ENCODE data around the gene FTHL17.

The FTHL17 gene

DNA sequence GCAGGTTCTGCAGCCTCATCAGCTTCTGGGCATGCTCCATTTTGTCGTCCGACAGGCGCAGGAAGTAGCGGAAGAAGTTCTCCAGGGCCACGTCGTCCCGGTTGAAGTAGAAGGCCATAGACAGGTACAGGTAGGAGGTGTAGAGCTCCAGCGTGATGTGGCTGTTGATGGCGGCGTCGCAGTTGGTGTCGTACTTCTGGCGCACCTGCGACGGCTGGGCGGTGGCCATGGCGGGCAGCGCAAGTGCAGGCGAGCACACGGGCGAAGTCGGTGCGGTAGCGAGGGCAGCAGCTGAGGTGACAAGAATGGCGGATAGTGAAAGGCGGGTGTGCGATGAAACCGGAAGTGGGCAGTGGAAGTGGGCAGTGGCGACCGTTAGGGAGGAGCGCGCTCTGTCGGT lies at the start of gene FTHL17:
Gene FTHL17, minus strand, starts transcription at position 317 of the 400 bp plus-strand sequence. Its CDS starts 88 bp downstream, at position 229.
- DNase-seq: no peak

DNA sequence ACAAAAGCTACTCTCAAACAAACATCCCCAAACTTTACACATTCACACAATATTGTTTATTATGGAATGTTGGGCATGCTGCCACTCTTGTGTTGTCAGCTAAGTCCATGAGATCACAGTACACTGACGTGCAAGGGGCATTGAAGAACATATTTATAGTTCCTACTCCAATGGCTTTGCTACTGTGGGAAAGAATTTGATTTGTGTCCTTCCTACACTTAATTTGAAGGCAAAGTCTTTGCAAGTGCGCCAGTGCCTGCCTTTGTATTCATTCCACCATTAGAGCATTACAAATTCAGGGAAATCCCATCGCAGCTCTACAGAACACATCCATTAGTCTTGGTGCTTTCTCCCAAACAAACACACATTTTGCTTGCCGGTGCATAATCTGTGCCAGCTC lies 45.4 kb upstream of the FTHL17 start:
- DNase-seq: no peak

DNA sequence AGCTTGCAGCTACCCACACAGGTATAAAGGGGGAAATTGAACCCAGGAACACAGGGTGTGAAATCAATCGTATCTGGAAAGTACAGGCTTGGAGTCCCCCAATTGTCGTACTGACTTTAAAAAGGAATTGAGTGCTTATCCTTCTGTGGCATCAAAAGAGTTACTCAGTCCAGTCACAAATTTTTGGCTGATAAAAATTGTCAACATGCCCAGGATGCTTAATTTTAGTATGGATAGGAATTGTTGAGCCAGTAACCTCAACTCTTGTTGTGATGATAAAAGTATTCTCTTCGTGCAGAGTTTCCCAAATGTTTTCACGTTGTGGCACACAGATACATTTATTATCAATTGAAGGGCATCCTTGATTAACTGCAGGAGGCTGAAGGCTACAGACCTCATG lies 43.6 kb upstream of the FTHL17 start:
- DNase-seq: no peak

DNA sequence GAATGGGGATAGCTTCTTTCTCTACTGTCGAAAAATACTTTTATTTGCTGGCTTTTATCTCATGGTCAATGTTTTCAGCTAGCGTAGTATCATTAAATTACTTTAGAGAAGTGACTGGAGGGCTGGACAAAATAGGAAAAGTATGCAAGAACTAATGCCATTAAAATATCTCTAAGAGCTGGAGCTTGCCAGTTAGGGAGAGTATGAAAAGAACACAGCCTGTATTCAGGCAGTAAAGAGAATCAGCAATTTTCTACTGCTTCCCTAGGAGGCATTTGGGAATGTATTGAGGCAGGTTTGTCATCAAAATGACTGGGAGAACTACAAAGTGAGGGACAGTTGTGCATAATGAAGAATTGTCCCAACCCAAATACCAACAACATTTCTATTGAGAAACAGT lies 43.0 kb upstream of the FTHL17 start:
- DNase-seq: no peak

DNA sequence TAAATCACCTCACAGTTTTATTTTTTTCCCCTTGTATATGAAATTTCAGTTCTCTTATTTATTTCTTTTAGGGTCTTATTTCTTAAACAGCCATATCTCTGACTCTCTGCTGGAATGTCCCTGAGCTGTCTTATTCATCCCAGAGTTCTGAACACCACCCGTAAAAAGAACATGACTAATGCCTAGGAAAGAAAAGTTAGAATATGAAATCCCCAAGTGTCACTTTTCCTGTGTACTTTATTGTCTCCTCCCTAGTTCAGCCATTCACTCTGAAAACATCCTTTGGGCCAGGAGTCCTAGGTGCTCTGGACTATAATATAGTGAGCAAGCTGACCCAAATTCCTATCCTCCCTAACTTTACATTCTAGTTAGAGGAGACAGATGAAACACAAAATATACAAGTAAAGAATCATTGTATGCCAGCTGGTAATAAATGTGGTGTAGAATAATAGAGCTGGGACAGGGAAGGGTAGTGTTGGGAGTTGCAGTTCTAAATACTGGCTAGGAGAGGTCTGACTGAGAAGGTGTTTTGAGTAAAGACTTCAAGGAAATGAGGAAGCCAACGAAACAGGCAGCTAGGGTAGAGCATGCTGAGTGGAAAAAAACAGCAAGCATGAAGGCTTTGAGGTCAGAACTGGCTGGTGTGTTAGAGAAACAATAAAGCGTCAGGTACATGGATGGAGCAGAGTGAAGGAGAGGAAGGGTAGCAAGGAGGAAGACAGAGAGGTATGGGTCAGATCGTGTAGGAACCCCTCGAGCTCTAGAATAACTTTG lies 40.6 kb upstream of the FTHL17 start:
- DNase-seq: no peak

DNA sequence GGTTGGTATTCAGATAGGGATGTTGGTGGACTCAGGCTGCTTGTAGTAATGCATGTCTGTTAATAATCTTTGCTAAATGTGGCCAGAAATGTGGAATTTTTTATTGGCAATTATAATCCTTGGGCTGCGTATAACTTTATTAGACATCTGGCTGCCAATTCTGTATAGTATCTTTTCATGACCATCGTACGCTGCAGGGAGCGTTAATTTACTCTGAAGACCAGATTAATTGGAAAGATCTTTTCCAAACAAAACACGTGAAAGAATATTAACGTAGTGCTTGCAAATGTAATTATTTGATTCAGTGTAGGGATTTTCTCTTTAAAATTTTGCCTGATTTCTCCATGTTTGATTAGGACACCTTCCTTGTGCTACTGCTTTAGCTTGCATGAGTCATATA lies 38.8 kb upstream of the FTHL17 start:
- DNase-seq: no peak

DNA sequence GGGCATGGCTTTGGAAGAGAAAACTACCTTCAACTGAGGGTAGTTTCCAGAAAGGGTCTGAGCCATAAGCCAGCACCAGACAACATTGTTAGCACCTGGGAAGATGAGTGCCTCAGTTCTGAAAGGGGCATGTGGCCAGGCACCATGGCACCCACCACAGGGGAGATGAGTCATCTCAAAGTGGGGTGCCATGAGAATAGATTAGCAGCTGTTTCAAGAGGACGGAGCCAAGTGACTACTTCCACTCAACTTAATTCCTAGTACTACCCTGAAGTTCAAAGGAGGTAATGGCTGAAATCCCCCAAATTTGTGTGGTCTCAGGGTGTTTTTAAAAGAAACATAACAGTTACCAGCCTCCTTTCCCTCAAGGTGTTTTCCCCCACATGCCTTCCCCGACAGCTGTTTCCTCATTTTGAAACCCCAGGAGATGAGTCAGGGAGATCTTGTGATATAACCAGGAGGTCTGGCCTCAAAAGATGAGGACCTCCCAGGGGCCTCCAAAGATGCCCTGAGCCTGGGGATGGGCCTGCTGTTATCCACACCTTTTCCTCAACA lies 27.8 kb upstream of the FTHL17 start:
- no peak for DNase-seq

DNA sequence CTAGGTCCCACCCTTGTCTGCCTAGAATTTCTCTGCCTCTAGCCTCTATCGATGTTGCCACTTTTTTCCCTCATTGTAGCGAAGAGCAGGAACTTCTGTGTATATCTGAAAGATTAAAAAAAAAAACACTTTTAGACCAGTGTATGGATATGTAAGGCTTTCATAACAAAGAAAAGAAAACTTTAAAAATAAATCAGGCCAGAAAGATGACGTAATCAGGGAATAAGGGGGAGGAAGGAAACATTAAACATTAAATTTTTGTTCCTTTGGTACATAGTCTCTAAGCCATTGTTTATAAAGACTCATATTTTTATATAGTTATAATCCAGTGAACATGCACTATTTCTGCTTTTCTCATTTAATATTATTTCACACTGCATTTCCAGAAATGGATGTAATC lies 26.2 kb upstream of the FTHL17 start:
- no peak for DNase-seq

DNA sequence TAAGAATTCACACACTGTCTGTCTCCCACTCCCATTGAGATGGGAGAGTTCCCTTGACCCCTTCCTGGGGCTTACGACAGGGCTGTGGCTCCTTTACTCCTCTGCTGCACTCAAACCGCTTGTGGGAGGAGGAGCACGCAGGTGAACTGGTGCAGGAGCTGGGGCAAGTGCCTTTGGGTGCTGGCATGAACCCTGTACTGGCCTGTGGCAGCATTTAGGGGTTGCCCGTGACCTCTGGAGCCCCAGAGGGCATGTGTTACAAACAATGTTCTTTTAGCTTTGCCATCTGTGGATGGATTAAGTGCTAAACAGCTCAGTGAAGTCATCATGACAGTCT lies 21.8 kb upstream of the FTHL17 start:
- no peak for DNase-seq

DNA sequence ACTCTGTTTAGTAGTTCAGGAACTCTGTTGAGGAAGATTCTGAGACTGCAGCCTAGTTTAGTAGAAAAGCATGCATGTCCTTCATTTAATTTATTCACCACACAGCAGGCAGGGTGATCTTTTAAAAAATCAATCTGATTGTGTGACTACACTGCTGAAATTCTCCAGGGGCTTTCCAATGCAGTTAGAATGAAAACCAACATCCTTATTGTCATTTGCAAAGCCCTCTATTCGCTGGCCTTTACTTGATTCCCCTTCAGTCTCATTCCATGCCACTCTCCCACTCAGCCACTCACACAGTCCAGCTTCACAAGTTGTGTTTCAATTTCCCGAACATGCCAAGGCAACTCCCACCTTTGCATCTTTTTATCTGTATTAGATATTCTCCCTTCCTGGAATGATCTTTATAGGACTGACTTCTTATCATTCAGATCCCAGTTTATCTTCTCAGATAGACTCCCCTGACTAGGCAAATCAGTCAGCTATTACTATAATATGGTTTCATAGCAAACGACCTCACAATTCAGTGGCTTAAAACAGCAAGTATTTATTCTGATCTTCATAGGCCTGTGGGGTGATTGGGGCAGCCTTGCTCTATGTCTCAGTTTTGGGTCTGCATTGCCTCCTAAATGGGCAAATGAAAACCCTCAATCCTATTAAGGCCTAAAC lies 21.3 kb upstream of the FTHL17 start:
- DNase-seq: no peak

DNA sequence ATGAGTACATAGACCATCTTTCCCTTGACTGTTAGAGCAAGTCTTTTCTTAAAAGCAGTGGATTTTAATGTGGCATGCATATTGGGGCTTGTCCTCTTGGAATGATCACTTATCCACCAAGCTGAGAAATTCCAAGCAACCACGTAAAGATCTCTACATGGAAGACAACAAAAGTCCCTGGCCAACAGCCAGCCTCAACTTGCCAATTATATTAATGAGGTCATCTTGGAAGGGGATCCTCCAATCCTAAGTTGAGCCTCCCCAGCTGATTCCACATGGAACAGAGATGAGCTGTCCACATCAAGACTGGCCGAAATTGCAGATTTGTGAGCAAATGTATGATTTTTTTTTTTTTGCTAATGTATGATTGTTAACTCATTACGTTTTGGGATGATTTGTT lies 20.6 kb upstream of the FTHL17 start:
- DNase-seq: no peak

DNA sequence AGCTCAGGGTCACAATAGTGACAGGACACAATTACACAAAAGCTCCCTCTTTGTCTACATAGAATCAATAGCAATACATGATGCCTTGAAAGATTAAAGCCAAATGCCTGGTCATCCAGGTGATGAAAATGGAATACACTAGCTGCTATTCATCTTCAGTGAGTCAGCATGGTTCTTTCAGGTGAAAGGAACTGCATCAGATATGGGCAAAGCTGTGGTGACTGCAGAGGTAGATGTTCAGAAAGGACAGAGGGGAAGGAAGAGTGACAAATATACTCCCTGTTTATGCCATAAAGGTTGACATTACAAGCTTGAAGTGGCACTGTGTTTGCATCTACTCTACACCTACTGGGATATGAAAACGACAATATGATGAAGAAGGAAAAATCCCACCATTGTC lies 20.0 kb upstream of the FTHL17 start:
- DNase-seq: no peak

DNA sequence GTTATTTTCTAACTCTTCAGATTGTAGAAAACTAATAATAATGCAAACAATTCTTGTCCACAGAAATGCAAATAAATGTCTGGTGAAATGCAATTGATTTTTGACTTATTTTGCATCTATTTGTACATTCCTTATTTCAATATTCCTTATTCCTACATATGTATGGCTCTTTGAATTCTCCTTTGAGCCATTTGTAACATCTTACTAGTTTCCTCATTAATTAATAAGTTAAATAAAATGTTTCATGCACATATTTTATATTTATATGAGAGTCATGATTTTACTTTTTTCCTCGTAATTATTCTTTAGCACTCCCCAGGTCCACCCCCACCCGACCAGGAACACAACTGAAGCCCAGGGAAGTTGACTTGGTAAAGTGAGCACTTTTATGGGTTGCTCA lies 2.7 kb upstream of the FTHL17 start:
- DNase-seq: no peak

DNA sequence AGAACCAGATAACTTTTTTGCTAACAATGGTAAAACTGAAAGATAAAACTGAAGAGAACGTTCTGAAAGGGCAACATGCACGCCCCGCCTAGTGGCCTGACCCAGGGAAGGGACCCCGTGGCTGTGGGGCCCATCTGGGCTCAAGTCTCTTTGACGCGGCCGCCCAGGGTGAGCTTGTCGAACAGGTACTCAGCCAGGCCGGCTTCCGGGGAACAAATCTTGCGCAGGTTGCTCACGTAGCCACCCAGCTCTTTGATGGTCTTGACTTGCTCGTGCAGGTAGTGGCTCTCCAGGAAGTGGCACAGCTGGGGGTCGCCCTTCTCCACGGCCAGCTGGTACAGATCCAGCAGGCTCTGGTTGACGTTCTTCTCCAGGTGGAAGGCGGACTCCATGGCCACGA lies 579 bp downstream of the FTHL17 start:
- no peak for DNase-seq

DNA sequence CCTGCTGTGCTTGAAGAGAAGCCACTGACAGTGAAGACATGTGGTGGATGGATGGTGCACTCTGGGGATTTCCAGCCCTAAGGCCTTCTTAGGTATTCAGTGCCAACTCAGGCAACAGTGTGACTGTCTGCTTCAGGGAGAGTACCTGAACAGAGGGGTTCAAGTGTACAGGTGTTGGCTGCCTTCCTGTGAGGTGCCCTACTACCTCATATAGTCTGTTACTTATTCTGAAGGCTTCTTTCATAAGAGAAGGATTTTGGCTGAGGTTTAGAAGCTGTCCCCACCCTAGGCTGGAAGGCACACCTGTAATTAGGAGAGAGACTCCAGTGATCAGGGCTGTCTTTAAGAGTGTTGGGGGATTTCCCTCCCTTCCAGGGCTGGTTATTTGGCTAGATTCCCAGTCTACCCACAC lies 1.8 kb downstream of the FTHL17 start:
- no peak for DNase-seq

DNA sequence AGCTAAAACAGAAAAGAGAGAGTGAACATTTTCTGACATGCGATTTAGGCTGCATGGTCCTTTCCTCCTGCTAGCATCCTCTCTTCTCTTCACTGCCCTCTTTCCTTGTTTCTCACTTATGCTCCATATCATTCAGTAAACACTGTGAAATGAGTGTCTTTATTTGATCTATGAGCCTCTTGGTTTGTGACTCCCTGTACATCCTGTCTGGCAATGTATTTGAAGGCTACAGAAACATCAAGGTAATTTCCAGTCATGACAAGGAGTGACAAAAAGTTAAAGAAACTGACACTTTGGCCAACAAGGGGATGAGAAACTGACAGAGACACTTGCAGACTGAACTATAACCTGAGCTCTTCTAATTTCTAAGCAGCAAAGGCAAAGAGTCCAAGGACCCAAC lies 8.7 kb downstream of the FTHL17 start:
- DNase-seq: no peak

DNA sequence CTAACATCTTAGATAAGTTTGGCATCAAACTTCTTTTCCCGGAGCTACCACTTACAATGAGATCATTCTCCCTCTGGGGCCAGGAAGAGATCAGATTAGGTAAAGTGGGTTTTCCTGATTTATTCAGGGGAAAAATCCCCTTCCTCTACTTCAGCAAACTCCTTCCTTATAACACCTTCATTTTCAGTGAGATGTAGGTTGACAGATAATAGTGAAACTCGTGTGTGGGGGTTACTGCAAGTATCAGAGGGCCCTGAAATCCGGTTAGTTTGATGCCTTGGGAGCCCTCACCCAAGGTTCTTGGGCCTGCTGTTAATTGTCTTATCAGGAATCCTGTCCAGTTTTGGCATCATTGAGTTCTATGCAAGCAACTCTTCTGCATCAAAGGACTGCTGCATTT lies 10.8 kb downstream of the FTHL17 start:
- DNase-seq: no peak

DNA sequence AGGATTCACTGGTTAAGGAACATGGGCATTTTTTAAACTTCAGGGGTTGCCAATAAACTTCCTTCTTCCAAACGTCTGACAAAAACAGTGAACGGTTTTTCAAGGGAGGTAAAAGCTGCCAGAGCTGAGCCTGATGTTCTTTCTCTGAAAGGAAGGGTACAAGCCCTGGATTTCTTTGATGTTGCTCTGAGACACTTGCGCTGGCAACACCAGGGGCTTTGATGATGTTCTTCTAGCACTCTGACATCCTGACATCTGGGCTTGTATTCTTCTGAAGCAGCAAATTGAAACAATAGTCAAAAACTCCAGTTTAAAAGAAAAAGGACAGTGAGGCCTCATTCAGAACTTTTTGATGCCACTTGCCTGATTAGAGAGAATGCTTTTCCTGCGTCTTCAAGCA lies 11.8 kb downstream of the FTHL17 start:
- no peak for DNase-seq

DNA sequence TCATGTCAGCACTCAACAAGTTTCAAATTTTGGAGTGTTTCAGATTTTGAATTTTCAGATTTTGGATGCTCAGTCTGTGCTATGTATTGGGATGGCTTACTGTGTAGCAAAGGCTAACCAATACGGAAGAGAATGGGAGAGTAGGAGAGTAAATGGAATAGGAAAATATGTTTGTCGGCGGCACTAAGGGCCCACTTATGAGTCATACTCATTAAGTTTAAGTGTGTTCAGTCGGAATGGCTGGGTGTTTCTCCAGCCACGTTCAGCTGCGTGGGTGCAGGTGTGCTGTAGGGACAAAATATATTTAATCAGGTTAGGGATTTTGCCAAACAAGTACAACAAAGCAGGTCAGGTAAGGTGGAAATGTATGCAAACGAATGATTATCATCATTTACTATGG lies 13.6 kb downstream of the FTHL17 start:
- no peak for DNase-seq

DNA sequence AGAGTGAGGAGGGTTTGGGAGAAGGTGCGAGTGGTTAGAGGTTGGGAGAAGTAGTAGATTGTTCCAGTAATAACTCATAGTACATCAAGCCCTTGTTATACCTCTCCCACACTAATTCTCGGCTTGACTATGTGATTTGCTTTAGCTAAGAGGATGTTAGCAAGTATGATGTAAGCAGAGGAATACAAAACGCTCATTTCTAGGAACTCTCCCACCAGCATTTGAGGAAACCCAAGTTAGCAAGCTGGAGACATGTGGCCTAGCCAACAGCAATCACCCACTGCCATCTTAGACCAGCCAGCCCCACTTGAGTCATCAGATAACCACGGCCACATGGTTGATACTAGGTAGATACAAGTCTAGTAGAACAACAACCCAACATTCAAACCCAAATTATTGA lies 14.2 kb downstream of the FTHL17 start:
- no peak for DNase-seq

DNA sequence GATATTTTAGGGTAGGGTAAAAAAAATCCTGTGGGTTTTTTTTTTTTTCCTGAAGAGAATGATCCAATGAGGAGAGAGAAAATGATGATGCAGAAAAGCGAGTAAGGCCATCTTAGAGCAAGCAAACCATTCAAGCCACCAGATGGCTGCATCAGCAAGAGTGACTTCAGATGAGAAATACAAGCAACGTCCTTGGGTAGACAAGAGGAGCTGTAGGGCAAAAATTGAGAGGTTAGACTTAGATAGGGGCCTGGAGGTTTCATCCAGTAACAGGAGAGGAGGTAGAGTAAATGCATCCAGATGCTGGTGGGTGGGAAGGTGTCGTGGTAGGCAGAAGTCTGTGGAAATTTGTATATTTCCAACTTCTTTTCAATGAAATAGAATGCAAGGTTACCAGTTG lies 14.6 kb downstream of the FTHL17 start:
- DNase-seq: no peak

DNA sequence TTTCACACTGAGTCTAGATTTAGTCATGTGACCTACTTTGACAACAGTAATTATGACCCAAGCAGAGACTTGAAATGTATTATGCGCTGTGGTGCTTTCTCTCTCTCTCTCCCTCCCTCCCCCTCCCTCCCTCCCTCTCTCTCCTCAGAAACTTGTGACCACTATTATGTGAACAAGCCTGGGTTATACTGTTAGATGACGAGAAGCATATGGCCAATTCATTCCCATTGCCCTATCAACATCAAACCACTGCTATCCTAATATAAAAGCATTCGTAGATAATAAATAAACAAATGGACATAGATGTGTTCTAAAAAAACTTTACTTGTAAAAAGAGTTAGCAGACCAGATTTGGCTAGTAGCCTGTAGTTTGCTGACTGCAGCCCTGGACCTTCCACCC lies 18.2 kb downstream of the FTHL17 start:
- DNase-seq: no peak

DNA sequence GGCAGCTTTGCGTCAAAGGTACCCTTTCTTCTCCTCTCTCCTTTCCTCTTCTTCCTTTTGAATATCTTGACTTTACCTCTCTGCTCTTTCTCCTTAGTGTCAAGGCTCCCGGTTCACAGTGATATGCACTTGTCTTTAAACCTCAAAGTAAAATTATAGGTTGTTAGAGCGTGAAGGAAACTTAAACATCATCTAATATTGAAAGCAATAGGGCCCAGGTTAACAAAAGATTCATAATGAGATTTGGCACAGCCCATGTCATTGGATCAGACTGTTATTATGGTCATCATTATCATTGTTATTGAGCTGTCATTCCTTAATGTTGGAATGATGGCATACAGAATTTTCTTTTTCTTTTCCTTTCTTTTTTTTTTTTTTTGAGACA lies 32.5 kb downstream of the FTHL17 start:
- DNase-seq: no peak

DNA sequence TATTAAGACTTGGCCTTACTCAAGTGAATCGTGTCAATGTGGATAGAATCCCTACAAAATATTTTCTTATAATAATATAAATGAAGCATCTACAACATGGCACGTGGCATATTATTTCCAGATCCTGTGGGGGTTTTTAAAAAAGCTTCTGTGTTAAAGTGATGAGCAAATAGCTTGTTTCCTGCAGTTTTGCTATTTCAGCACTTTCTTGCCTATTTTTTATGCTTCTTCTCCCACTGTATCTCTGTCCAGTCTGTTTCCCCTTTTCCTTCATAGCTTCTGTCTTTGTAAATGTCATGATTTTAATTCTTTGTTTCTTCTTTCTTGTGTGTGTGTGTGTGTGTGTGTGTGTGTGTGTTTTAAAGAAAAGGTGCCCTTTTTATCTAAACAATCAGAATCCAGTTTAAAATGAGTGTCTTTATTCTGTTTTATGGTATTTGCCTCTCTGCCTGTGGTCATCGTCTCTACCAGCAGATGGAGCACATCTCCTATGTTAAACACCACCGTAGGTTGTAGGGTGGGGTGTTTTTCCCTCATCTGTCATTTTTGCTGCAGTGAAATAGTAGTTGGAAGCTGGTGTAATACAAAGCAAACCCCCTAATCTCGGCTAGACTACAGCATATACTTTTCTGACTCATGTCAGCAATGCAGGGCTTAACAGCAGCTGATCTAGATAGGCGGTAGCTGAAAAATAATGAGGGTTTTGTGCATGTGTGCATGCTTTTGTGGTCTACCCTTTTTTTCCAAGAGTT lies 33.1 kb downstream of the FTHL17 start:
- DNase-seq: no peak
